Esophagus mucosa (tissue), 1 donor: ENCODE data around the gene GSN. TPM values are rescaled to one million over a fixed set of nuclear protein-coding genes. Genes with fewer than 3 reads are reported as not detected.

Source experiments
- ATAC-seq: fragments of 200-7000 bp; cut with Tn5 transposase; one replicate; pipeline ENCODE4 v1.9.1; 2020
- total RNA-seq: library from RNA; stranded (reverse); gene quantifications from one replicate; pipeline ENCODE4 v1.2.4, GENCODE V29; 2023
- donor health status: DM: yes; HTN: yes; CAD: no.

Gene GSN
- total RNA-seq, 1 donor from 2014 or later: 270 TPM

DNA sequence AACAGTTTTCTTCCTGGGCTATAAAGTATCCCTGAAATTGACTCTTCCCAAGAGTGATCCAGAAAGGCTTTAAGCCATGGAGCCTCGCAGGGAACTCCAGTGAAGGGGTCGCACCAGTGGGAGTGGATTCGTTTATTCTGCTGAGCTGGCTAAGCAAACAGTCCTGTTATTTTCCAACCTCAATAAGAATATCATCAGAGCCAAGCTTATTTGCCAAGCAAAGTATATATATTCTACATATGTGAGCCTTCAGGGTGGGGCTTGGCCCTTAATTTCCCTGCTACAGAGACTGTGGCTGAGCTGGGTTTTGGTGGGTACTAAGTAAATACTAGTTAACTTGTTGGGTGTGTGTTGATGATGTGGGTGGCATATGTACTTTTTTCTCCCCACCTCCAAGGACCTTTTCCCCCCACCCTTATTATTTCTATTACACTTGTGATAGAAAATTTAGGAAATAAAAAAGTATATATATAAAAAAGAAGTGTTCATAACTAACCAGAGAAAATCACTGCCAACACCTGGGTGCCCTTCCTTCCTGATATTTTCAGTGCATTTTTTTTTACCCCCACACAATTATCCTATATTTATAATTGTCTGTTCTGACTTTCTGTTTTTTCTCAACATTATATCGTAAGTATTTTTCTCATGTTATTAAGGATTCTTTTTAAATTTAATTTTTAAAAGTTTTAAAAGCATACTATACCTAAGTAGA lies 5.3 kb downstream of the GSN start:
- ATAC-seq: no peak

- no peak for ATAC-seq
These were observed 6.9 kb downstream of the GSN start for GRCh38 chr9:121274851-121275250.

- no peak for ATAC-seq
These were observed 8.1 kb downstream of the GSN start for GRCh38 chr9:121275781-121276658.

DNA sequence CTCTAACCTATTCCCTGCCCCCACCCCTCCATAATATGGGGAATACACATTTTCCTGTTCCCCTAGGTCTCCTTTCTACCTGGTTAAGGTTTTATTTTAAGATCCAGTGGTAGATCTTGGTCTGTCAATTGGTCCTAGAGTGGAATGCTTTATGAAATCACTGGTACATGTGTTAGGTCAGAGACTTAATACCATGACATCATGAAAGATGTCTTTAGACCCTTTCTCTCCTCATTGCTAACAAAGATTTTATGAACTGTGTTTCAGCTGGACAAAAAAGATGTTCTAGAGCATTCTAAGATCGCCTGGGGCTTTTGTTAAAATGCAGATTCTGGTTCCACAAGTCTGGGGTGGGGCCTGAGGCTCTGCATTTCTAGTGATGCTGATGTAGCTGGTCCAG lies 9.1 kb downstream of the GSN start:
- no peak for ATAC-seq

DNA sequence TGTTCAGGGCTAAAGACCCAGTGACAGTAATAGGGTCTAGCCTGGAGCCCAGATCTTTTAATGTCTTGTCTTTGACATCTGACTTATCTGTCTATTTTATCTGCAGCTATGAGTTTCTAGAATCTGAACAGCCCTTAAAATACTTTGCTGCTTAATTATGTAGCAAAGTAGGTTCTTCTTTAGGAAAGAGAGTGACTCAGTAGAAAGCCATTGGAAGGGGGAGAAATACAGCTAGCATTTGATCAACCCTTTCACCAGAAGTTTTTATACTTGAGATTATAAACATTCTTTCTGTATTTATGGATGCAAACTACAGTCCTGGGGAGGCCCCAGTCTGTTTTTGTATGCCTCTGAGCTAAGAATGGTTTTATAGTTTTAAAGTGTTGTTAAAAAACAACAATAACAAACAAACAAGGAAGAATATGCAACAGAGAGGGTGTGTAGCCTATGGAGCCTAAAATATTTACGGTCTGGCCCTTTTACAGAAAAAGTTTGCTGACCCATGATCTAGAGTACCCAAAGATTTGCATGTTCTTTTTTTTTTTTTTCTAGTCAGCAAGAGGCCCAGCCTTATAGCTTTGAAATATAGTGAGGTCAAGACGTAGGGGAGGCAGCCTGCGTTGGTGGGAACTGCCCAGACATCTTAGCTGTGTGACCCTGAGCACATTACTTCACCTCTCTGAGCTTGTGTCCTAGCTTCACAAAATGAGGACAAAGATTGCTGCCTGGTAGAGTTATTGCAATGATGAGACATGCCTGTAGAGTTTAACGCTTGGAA lies 9.7 kb downstream of the GSN start:
- no peak for ATAC-seq

DNA sequence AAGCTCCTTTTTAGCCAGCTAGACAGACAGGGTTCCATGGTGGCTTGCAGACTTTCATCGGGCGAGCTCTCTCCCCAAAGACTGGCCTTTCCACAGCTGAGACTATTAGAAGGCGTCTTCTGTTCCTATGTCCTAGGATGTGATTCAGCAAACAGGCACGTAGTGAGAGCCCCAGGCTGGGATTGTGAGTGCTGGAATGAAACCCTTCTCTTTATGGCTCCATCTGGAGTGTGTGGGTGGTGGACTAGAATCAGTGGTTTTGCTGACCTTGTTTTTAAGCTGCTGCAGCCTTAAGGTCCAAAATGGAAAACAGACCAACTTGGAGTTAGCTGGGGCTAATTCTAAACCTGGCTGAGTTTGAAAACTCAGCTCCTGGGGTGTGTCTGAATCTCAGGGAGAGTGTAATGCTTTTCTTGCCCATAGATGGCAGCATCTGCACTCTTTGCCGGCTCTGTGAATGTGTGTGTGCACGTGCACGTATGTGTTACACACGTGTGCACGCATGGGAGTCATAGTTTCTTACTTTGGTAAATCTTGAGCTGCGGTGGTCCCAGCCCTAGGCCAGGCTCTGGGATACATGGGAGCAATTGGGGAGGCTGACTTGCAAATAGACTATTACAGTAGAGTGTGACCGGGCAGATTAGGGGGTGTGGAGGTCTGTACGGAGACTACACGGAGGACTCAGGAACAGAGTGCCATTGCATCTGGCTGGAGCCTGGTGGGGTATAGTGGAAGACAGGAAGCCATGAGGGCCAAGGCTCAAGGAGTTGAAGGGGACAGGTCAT lies 10.7 kb downstream of the GSN start:
- peak; percentile 76 for ATAC-seq

DNA sequence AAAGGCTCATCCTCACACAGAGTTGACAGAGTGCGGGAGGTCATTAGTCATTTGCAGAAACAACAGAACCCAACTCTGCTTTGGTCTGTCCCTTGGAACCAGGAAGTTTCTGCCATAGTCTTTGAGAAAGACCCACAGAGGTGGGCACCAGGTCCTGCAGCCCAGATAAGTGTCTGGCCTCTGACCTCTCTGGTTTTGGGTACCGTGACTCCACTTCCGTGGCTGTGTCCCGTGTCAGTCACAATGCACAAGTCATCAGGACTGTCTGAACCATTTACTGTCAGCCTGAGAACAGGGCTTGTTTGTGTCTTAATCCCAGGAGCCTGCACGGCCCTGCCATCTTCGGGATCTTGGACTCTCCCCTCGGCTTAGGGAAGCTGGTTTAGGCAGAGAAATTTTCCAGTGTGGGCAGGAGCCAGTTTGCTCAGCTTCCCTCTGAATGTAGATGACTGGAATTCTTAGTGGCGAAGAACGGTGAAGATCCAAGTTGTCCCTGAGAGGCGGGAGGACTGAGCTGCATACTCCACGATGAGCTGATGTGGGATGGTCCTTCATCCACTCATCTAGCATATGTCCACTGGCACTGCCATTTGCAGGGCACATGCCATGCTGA lies 11.9 kb downstream of the GSN start:
- ATAC-seq: no peak

- no peak for ATAC-seq
These were observed 13.0 kb downstream of the GSN start for GRCh38 chr9:121280715-121281613.

- peak; percentile 84 for ATAC-seq
These were observed 13.8 kb downstream of the GSN start for GRCh38 chr9:121281614-121282276.

- ATAC-seq: no peak
These were observed 14.5 kb downstream of the GSN start for GRCh38 chr9:121282277-121283079.

- no peak for ATAC-seq
These were observed 15.1 kb downstream of the GSN start for GRCh38 chr9:121283080-121283398.

DNA sequence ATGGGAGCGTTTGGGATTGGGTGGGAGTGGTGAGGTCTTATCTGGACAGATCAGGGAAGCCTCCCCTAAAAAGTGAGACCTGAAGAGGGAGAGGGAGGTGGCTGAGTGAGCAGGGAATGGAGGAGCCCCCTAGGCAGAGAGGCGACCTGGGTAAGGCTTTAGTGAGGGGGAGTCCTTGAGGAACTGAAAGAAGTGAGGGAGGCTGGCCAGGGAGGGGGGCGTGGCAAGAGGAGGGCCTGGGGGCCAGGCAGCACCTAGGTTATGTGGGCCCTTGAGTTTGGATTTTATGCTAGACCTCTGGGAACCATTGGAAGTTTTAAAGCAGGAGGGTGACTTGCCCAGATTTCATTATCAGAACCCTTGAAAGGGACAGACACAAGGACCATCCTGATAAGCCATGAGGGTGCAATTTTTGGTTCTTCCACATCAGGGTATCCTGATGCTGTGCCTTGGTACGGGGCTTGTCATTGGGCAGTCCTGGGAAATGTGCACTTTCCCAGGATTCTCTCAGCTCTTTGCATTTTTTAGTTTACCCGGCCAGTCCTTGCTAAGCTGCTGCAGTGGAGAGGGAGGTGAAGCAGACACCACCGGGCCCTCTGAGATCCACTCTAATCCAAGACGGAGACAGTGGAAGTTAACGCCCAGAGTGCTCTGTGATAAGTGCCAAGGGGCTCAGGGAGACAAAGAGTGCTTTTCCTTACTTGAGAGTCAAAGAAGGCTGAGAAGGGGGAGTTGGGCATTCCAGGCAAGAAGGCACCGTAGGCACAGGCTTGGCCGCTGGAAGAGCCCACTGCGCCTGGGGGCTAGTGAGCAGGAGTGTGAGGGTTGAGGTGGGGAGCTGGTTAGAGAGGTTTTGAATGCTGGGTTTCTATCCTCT lies 16.1 kb downstream of the GSN start:
- no peak for ATAC-seq

DNA sequence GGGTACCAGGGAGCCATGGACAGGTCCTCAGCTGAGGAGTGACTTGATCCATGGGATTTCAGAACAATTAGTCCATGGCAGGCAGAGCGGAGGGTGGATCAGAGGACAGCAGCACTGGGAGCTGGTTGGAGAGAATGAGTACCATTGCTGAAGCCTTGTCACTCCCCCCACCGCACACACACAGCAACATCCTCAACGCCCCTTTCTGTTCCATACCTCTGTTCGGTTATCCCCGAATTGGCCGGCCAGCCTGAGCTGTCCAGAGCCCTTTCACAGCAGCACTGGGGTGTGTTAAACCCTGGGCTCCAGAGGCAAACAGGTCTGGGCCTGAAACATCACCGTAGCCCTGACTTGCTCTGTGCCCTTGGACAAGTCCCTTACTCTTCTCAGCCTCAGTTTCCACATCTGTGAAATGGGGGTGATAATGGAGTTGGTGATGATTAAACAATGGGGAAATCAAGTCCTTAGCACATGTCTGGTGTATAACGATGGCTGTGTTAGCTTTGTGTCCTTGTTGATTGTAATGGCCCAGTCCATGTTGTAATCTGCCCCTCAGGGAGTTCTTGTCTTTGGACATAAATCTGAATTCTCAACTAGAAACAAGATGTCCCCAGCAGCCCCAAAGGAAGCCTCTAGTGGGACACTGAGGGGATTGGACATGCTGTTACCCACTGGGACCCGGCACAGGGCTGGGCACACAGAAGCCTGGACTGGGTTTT lies 16.9 kb downstream of the GSN start:
- ATAC-seq: no peak

DNA sequence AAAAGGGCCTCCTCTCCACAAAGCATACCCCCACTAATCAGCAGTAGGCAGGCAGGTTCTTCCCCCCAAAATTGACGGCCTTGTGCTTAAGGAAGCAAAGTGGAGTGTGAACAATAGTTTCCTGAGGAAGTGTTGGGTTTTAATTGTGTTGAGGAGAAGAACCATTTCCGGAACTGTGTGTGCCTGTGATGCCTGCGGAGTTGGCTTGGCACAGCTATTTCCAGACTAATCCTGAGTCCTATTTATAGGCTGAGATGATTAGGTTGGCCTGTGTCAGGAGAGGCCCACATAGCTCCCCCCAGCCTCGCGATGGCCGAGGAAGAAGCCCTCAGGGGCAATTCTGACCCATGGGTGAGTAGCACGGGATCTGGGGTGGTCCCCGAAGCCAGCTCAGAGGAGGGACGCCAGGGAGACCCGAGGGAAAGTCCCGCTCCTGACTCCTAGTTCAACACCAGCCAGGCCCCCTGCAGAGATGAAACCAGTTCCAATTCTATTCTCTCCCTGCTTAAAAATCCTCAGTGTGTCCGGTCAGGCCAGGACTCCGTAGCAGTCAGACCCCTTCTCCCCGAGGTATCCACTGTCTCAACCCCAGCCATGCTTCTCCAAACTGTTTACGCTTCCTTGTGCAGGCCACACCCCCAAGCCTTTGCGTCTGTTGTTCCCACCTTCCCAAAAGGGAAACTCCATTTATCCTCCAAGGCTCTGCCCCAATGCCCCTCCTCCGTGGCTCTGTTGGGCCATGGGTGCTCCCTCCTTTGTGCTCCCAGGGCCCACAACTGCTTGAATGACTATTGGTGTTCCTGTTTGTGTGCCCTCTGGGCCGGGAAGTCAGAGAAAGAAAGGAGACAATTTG lies 18.1 kb downstream of the GSN start:
- no peak for ATAC-seq

DNA sequence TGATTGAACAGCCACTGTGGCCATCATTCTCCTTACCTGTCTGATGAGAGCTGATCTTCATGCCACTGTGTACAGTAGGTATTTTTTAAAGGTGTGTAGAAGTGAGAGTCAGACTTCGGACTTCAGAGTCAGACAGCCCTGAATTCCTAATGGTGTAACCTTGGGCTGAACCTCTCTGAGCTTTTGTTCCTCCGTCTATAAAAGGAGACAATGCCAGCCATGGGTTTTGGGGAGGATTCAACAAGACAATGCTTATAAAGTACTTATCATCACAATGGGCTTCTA lies 18.7 kb downstream of the GSN start:
- ATAC-seq: peak; percentile 9

DNA sequence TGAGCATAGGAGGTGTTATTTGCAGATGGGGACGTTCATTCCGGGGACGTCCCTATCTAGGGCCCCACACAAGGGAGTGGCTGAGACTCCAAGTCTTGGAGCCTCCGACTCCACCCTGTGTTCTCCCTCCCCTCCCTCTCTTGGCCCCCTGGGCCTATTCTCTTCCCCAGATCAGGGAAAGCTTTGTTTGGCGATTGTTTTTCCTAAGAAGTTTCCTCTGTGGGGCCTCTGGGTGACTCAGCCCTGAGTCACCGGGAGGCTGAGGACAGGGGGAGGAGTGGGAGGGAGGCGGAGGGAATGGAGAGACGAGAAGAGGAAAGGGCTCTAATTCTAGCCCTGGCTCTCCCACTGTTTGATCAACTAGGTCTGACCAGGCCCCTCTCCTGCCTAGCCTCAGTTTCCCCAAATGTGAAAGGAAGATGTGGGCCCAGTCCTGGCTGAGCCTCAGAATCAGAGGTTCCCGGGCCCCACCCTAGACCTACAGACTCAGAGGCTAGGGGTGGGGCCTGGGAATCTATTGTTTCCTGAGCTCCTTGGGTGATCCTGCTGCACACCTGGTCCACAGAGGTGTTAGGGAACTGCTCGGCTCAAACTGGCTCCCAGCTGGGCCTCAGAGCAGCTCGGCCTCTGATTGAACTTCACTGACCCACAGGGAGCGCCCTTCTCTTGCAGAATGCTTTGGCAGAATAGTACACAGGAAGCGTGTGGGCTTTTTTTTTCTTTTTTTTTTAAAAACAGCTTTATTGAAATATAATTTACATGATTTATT lies 19.2 kb downstream of the GSN start:
- peak; percentile 84 for ATAC-seq
